ENCODE data around the gene ANKRD33B.

DNA sequence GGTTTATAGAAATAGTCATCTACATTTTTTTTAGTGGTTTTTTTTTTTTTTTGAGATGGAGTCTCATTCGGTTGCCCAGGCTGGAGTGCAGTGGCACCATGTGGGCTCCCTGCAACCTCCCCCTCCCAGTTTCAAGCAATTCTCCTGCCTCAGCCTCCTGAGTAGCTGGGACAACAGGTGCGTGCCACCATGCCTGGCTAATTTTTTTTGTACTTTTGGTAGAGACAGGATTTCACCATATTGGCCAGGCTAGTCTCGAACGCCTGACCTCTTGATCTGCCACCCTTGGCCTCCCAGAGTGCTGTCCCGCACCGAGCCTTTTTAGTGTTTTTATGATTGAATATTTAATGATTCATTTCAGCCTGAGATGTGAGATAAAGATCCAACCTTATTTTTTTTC, 27.3 kb downstream of the ANKRD33B start:
- TF ChIP-seq, protein P1, sequence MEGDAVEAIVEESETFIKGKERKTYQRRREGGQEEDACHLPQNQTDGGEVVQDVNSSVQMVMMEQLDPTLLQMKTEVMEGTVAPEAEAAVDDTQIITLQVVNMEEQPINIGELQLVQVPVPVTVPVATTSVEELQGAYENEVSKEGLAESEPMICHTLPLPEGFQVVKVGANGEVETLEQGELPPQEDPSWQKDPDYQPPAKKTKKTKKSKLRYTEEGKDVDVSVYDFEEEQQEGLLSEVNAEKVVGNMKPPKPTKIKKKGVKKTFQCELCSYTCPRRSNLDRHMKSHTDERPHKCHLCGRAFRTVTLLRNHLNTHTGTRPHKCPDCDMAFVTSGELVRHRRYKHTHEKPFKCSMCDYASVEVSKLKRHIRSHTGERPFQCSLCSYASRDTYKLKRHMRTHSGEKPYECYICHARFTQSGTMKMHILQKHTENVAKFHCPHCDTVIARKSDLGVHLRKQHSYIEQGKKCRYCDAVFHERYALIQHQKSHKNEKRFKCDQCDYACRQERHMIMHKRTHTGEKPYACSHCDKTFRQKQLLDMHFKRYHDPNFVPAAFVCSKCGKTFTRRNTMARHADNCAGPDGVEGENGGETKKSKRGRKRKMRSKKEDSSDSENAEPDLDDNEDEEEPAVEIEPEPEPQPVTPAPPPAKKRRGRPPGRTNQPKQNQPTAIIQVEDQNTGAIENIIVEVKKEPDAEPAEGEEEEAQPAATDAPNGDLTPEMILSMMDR (IDR thresholded peaks at IDR 0.05 in 2 of 3, conservative IDR thresholded peaks at IDR 0.05 in 1 of 3; ENCODE audit: borderline replicate concordance in 1 of 3, insufficient read depth in 1 of 3, low read depth in 2 of 3, low read length in 2 of 3), result no peak
- TF ChIP-seq, protein P2, sequence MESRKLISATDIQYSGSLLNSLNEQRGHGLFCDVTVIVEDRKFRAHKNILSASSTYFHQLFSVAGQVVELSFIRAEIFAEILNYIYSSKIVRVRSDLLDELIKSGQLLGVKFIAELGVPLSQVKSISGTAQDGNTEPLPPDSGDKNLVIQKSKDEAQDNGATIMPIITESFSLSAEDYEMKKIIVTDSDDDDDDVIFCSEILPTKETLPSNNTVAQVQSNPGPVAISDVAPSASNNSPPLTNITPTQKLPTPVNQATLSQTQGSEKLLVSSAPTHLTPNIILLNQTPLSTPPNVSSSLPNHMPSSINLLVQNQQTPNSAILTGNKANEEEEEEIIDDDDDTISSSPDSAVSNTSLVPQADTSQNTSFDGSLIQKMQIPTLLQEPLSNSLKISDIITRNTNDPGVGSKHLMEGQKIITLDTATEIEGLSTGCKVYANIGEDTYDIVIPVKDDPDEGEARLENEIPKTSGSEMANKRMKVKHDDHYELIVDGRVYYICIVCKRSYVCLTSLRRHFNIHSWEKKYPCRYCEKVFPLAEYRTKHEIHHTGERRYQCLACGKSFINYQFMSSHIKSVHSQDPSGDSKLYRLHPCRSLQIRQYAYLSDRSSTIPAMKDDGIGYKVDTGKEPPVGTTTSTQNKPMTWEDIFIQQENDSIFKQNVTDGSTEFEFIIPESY (IDR thresholded peaks at IDR 0.05; ENCODE audit: extremely low read depth, insufficient replicate concordance, low read length), result no peak
- TF ChIP-seq, protein P3, sequence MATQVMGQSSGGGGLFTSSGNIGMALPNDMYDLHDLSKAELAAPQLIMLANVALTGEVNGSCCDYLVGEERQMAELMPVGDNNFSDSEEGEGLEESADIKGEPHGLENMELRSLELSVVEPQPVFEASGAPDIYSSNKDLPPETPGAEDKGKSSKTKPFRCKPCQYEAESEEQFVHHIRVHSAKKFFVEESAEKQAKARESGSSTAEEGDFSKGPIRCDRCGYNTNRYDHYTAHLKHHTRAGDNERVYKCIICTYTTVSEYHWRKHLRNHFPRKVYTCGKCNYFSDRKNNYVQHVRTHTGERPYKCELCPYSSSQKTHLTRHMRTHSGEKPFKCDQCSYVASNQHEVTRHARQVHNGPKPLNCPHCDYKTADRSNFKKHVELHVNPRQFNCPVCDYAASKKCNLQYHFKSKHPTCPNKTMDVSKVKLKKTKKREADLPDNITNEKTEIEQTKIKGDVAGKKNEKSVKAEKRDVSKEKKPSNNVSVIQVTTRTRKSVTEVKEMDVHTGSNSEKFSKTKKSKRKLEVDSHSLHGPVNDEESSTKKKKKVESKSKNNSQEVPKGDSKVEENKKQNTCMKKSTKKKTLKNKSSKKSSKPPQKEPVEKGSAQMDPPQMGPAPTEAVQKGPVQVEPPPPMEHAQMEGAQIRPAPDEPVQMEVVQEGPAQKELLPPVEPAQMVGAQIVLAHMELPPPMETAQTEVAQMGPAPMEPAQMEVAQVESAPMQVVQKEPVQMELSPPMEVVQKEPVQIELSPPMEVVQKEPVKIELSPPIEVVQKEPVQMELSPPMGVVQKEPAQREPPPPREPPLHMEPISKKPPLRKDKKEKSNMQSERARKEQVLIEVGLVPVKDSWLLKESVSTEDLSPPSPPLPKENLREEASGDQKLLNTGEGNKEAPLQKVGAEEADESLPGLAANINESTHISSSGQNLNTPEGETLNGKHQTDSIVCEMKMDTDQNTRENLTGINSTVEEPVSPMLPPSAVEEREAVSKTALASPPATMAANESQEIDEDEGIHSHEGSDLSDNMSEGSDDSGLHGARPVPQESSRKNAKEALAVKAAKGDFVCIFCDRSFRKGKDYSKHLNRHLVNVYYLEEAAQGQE (IDR thresholded peaks at IDR 0.05; ENCODE audit: low read depth), result no peak
- no peak for TF ChIP-seq RAD21 (IDR thresholded peaks at IDR 0.05; ENCODE audit: low read depth)
- no peak for TF ChIP-seq YY1 (IDR thresholded peaks at IDR 0.05; ENCODE audit: extremely low read depth, insufficient replicate concordance, low read depth, low read length)
- TF ChIP-seq POLR2AphosphoS5 (IDR thresholded peaks at IDR 0.05; ENCODE audit: low read depth, low read length), result no peak
- TF ChIP-seq EGR1 (IDR thresholded peaks at IDR 0.05; ENCODE audit: low read depth), result no peak
- TF ChIP-seq ZNF274 (IDR thresholded peaks at IDR 0.05; ENCODE audit: low read depth, low read length), result no peak
- no peak for TF ChIP-seq POLR2A (IDR thresholded peaks at IDR 0.05; ENCODE audit: borderline replicate concordance, extremely low read depth, insufficient read depth, insufficient read length)
- TF ChIP-seq EZH2 (IDR thresholded peaks at IDR 0.05), result no peak
- TF ChIP-seq, protein P4, sequence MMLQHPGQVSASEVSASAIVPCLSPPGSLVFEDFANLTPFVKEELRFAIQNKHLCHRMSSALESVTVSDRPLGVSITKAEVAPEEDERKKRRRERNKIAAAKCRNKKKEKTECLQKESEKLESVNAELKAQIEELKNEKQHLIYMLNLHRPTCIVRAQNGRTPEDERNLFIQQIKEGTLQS (IDR thresholded peaks at IDR 0.05), result no peak
- TF ChIP-seq, protein P5, sequence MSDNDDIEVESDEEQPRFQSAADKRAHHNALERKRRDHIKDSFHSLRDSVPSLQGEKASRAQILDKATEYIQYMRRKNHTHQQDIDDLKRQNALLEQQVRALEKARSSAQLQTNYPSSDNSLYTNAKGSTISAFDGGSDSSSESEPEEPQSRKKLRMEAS (IDR thresholded peaks at IDR 0.05), result no peak
- TF ChIP-seq EZH2phosphoT487 (IDR thresholded peaks at IDR 0.05; ENCODE audit: borderline replicate concordance), result no peak
- no peak for TF ChIP-seq ELF1 (IDR thresholded peaks at IDR 0.05; ENCODE audit: borderline replicate concordance, low read depth)

Data from HCT116 (cell line).